Lower lobe of right lung (tissue), 2 donors: ENCODE measurements around the gene CMC1. TPM values are rescaled to one million over a fixed set of nuclear protein-coding genes. Genes with fewer than 3 reads are reported as not detected.

ENCODE experiments used
- ATAC-seq, 2 donors: fragments of 200-7000 bp; cut with Tn5 transposase; one replicate each; pipeline ENCODE4 v1.9.1; 2020 to 2022; ENCODE audit warnings: mild to moderate bottlenecking in 2 of 2, moderate library complexity in 2 of 2
- DNase-seq: peaks from one replicate; pipeline ENCODE4 v3.0.0-alpha.2; 2020
- H3K27ac ChIP-seq: fragments of 200-600 bp; one replicate; pipeline ENCODE4 v1.8.0; 2022
- H3K27me3 ChIP-seq: fragments of 200-600 bp; one replicate; pipeline ENCODE4 v1.8.0; 2022; ENCODE audit warnings: low read depth
- H3K36me3 ChIP-seq: fragments of 200-600 bp; one replicate; pipeline ENCODE4 v1.8.0; 2022; ENCODE audit warnings: mild to moderate bottlenecking
- H3K4me1 ChIP-seq: fragments of 200-600 bp; one replicate; pipeline ENCODE4 v1.8.0; 2022
- H3K4me3 ChIP-seq: fragments of 200-600 bp; one replicate; pipeline ENCODE4 v1.8.0; 2022; ENCODE audit warnings: mild to moderate bottlenecking
- H3K9me3 ChIP-seq: fragments of 200-600 bp; one replicate; pipeline ENCODE4 v1.8.0; 2022
- CTCF ChIP-seq: fragments of 200-600 bp; IDR thresholded peaks from one replicate; pipeline ENCODE4 v1.8.0; 2022; ENCODE audit warnings: antibody characterized with exemption, mild to moderate bottlenecking
- intact Hi-C: fragments of 100-400 bp; cut with DNase I; formaldehyde crosslinking; loops from one replicate; pipeline ENCODE4 v1.11.0; 2022
- total RNA-seq: library from RNA; stranded (reverse); fragmentation: NEBNext Ultra II Directional; extraction: Animal tissue kit (Norgen Biotek cat#: 25700); gene quantifications from one replicate; pipeline ENCODE4 v1.2.1, GENCODE V29; 2021
- donor health status: DM: no; HTN: yes; CAD: no; lungs with severe emphysema.

The CMC1 gene
- total RNA-seq, 1 donor from 2014 or later = 23.6 TPM

GRCh38 chr3:28218917-28219198 lies 22.6 kb upstream of the CMC1 start:
- no peak overlapping the region for H3K27ac ChIP-seq
- no peaks in the 10 kb centered on the region for H3K36me3 ChIP-seq
- H3K4me1 ChIP-seq = no peaks in the 10 kb centered on the region
- peaks cover 11% of the 10 kb centered on the region for H3K9me3 ChIP-seq
- ATAC-seq = no peak
- DNase-seq = no peak
- no peak for TF ChIP-seq CTCF
- intact Hi-C loops = no loop called here
- no peaks in the 10 kb centered on the region for H3K27me3 ChIP-seq
- H3K4me3 ChIP-seq = no peak overlapping the region

DNA sequence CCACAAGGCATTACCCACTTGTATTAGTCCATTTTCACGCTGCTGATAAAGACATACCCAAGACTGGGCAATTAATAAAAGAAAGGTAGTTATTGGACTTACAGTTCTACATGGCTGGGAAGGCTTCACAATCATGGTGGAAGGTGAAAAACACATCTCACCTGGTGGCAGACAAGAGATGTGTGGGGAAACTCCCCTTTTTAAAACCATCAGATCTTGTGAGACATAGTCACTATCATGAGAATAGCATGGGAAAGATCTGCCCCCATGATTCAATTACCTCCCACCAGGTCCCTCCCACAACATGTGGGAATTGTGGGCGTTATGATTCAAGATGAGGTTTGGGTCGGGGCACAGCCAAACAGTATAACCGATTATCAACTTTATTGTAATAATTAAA lies 17.0 kb upstream of the CMC1 start:
- Histone ChIP-seq H3K27me3 (no peaks in the 10 kb centered on the region), H3K4me3 (no peak overlapping the region), H3K9me3 (no peaks in the 10 kb centered on the region), H3K36me3 (no peaks in the 10 kb centered on the region), H3K4me1 (no peaks in the 10 kb centered on the region), H3K27ac (no peak overlapping the region)
- intact Hi-C loops = no loop called here
- TF ChIP-seq CTCF = no peak
- DNase-seq = no peak
- ATAC-seq = no peak

- intact Hi-C loops = no loop called here
- ATAC-seq = no peak
- no peaks in the 10 kb centered on the region for H3K36me3 ChIP-seq
Measured at GRCh38 chr3:28226020-28226419, 15.4 kb upstream of the CMC1 start.

DNA sequence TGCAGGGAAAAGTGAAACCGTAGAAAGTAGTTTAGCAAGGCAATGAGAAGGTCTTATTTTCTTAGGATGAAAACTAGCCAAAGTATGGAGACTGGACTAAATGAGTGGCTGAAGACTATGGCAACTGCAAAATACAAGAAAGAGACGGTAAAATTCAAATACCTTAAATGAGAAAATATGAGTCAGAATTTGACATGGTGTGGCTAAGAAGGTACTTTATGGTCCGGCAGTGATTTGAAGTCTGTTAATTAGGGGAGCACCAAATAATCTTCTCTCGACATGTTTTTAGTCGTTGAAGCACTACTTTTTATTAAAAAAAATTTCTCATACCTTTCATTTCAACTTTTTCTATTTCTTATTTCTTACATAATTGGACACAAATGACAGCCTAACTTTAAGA lies 12.8 kb upstream of the CMC1 start:
- no peak for ATAC-seq
- intact Hi-C loops = no loop called here
- Histone ChIP-seq H3K4me1 (no peaks in the 10 kb centered on the region), H3K4me3 (no peak overlapping the region), H3K9me3 (no peaks in the 10 kb centered on the region), H3K27me3 (no peaks in the 10 kb centered on the region), H3K27ac (no peak overlapping the region), H3K36me3 (no peaks in the 10 kb centered on the region)
- TF ChIP-seq CTCF = no peak
- DNase-seq = no peak

More at GRCh38 chr3:28226020-28226419, 15.4 kb upstream of the CMC1 start:
- DNase-seq = no peak
- Histone ChIP-seq H3K27ac (no peak overlapping the region), H3K9me3 (no peaks in the 10 kb centered on the region), H3K4me1 (no peaks in the 10 kb centered on the region), H3K4me3 (no peak overlapping the region), H3K27me3 (no peaks in the 10 kb centered on the region)
- no peak for TF ChIP-seq CTCF

GRCh38 chr3:28232659-28233058 lies 8.8 kb upstream of the CMC1 start:
- H3K27ac ChIP-seq = no peak overlapping the region
- H3K4me3 ChIP-seq = no peak overlapping the region
- H3K9me3 ChIP-seq = no peaks in the 10 kb centered on the region
- no peaks in the 10 kb centered on the region for H3K36me3 ChIP-seq
- no peaks in the 10 kb centered on the region for H3K4me1 ChIP-seq
- TF ChIP-seq CTCF = no peak
- intact Hi-C loops = no loop called here
- no peak for ATAC-seq
- H3K27me3 ChIP-seq = no peaks in the 10 kb centered on the region
- no peak for DNase-seq

GRCh38 chr3:28234454-28234853 lies 7.0 kb upstream of the CMC1 start:
- H3K9me3 ChIP-seq = no peaks in the 10 kb centered on the region
- intact Hi-C loops = no loop called here
- TF ChIP-seq CTCF = no peak
- no peaks in the 10 kb centered on the region for H3K27me3 ChIP-seq
- H3K4me1 ChIP-seq = no peaks in the 10 kb centered on the region
- H3K36me3 ChIP-seq = no peaks in the 10 kb centered on the region
- DNase-seq (no peak), ATAC-seq (no peak)
- no peak overlapping the region for H3K4me3 ChIP-seq
- no peak overlapping the region for H3K27ac ChIP-seq
